ENCODE measurements around the gene ATOSA.

Gene ATOSA

DNA sequence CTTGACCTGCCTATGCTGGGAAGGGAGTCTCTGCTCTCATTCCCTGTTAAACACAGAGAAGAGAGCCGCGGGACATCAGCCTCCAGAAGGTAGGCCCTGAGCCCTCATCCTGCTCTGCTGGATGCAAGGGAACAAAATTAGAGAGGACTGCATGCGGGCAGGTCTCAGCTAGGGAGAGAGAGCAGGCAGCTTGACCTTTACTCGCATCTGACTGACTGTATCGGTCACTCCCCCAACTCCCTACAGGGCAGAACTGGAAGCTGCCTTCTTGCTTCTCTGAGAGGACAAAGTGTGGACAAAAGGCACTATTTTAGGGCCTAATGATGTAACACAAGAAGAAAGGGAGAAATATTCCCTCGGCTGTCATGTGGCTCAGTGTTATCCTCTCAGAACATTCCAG, 38.7 kb upstream of the ATOSA start:
- Mint-ChIP-seq H3K4me1 (no peaks in the 10 kb centered on the region), H3K27ac (no peak overlapping the region), H3K9me3 (no peaks in the 10 kb centered on the region), H3K36me3 (ENCODE audit: low read depth) (no peaks in the 10 kb centered on the region), H3K27me3 (ENCODE audit: low read depth) (no peaks in the 10 kb centered on the region), H3K4me3 (no peak overlapping the region)
- TF ChIP-seq, protein P1, sequence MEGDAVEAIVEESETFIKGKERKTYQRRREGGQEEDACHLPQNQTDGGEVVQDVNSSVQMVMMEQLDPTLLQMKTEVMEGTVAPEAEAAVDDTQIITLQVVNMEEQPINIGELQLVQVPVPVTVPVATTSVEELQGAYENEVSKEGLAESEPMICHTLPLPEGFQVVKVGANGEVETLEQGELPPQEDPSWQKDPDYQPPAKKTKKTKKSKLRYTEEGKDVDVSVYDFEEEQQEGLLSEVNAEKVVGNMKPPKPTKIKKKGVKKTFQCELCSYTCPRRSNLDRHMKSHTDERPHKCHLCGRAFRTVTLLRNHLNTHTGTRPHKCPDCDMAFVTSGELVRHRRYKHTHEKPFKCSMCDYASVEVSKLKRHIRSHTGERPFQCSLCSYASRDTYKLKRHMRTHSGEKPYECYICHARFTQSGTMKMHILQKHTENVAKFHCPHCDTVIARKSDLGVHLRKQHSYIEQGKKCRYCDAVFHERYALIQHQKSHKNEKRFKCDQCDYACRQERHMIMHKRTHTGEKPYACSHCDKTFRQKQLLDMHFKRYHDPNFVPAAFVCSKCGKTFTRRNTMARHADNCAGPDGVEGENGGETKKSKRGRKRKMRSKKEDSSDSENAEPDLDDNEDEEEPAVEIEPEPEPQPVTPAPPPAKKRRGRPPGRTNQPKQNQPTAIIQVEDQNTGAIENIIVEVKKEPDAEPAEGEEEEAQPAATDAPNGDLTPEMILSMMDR (IDR thresholded peaks at IDR 0.05; ENCODE audit: unreplicated experiment in 3 of 3) = no peak

DNA sequence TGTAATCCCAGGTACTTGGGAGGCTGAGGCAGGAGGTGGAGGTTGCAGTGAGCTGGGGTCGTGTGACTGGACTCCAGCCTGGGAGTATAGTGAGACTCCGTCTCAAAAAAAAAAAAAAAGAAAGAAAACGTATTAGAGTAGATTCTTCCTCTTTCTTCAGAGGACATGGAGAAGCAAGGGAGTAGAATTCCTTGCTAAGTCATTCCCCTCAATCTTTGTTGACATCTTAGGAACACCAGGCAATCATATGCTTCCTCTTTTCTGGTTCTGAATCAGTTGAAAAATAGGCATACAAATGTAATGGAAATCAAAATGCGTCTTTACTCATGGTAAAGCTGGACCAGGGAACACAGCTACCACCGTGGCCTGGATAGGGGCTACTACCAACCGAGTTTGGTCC, 38.3 kb upstream of the ATOSA start:
- Mint-ChIP-seq H3K36me3 (ENCODE audit: low read depth) (no peaks in the 10 kb centered on the region), H3K27ac (no peak overlapping the region), H3K4me1 (no peaks in the 10 kb centered on the region), H3K4me3 (no peak overlapping the region), H3K9me3 (no peaks in the 10 kb centered on the region), H3K27me3 (ENCODE audit: low read depth) (no peaks in the 10 kb centered on the region)
- TF ChIP-seq, protein P1 (IDR thresholded peaks at IDR 0.05; ENCODE audit: unreplicated experiment in 3 of 3) = no peak

DNA sequence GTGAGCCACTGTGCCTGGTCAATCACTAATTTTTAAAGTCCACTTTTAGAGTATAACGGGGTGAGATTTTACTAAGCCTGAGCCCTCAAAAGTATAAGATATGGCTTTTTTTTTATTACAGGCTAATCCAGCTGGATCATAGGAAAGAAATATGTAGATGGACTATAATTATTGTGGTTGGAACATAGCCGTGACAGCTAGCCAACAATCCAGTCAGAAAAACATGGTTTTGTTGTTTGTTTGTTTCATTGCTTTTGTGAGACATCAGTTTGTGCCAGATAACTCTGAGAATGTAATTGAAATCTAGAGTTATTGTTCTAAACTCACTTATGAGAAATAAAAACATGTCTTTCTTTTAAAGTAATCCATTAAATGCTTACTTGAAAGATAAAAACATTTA, 37.3 kb upstream of the ATOSA start:
- H3K36me3 Mint-ChIP-seq (ENCODE audit: low read depth) = no peaks in the 10 kb centered on the region
- H3K27me3 Mint-ChIP-seq (ENCODE audit: low read depth) = no peaks in the 10 kb centered on the region
- TF ChIP-seq, protein P1 (IDR thresholded peaks at IDR 0.05; ENCODE audit: unreplicated experiment in 3 of 3) = no peak

DNA sequence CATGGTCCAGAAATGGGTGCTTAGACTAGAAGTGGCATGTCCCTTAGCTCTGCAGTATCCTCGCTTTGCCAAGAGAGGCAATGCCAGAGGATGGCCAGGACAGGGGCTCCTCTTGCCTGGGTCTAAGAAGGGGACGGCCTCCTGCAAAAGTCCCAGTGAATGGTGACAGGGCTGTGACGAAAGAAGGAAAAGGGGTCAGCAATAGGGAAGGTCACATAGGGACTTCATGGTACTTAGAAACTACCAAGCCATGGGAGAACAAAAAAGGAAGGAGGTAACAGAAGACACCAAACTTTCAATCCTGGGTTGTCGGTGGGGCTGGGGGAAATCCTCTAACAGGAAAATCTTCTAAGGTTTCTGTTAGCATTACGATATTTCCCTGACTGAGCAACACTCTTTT, 36.2 kb upstream of the ATOSA start:
- Mint-ChIP-seq H3K4me3 (no peak overlapping the region), H3K27me3 (ENCODE audit: low read depth) (no peaks in the 10 kb centered on the region), H3K9me3 (no peaks in the 10 kb centered on the region), H3K27ac (no peak overlapping the region), H3K36me3 (ENCODE audit: low read depth) (no peaks in the 10 kb centered on the region), H3K4me1 (no peaks in the 10 kb centered on the region)
- TF ChIP-seq, protein P1 (IDR thresholded peaks at IDR 0.05; ENCODE audit: unreplicated experiment in 3 of 3) = no peak

More for the DNA sequence above, 37.3 kb upstream of the ATOSA start:
- Mint-ChIP-seq H3K9me3 (no peaks in the 10 kb centered on the region), H3K4me3 (no peak overlapping the region), H3K27ac (no peak overlapping the region), H3K4me1 (no peaks in the 10 kb centered on the region)

DNA sequence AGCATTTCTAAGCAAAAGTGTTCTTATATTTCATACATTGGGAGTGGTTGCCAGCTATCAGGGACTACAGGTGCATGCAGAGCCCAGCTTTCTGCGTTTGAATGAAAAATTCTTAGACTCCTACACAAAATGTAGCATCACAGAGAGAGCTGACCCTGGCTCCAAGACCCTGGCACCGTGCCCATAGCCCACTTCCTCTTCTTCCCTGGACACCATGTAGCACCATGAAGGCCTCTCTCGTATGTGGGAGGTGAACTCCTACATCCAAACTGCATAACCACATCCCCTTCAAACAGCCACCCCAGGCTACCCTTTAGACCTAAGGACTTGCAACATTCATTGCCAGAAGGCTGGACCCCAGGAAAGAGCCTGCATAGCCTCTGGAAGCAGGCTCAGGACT, 35.8 kb upstream of the ATOSA start:
- Mint-ChIP-seq H3K27ac (no peak overlapping the region), H3K4me1 (no peaks in the 10 kb centered on the region), H3K36me3 (ENCODE audit: low read depth) (no peaks in the 10 kb centered on the region), H3K4me3 (no peak overlapping the region), H3K9me3 (no peaks in the 10 kb centered on the region), H3K27me3 (ENCODE audit: low read depth) (no peaks in the 10 kb centered on the region)
- TF ChIP-seq, protein P1 (IDR thresholded peaks at IDR 0.05; ENCODE audit: unreplicated experiment in 3 of 3) = no peak

DNA sequence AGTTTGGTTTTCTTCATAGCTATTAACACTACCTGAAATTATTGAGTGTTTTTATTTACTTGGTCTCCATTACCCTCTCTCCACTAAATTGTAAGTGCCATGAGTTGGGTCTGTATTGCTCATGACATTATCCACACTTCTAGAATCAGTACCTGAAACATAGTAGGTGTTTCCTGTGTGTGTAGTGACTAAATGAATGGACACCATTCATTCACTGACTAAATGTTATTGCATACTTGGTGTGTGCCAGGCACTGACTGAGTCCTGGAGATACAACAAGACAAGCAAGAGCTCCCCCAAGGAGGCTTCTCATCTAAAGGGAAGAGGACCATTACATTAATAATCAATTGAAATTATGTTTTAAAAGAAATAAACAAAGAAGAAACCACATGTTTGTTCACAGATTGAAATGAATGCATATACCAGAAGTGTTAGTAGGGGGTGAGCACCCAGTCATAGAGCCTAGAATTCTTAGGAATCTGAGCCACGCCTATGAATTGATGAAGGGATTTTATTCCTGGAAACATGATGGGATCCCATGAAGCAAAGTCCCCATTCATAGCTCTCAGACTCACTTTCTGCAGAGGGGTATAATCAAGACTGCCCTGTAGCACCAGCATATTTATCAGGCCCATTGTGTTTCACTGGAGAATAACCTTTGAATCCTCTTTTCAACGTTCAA, 31.7 kb upstream of the ATOSA start:
- no peak overlapping the region for H3K4me3 Mint-ChIP-seq
- no peak overlapping the region for H3K27ac Mint-ChIP-seq
- H3K27me3 Mint-ChIP-seq (ENCODE audit: low read depth) = peaks cover 5% of the 10 kb centered on the region
- H3K36me3 Mint-ChIP-seq (ENCODE audit: low read depth) = no peaks in the 10 kb centered on the region
- H3K4me1 Mint-ChIP-seq = no peaks in the 10 kb centered on the region
- H3K9me3 Mint-ChIP-seq = no peaks in the 10 kb centered on the region
- TF ChIP-seq, protein P1 (IDR thresholded peaks at IDR 0.05; ENCODE audit: unreplicated experiment in 3 of 3) = no peak

Measured in nephron (organoid).